IPS DF 19.7 (cell line): ENCODE measurements around the gene ARID1A.
"Not testable (repeated sequence)": the region's sequence is repeated elsewhere in the genome, so short reads cannot be mapped to it uniquely, and the experiment has no call there.

Experiments used
- DNase-seq: peaks from one replicate; pipeline ENCODE4 v3.0.0-alpha.2; 2013; ENCODE audit warnings: low read depth, low spot score

The ARID1A gene

DNA sequence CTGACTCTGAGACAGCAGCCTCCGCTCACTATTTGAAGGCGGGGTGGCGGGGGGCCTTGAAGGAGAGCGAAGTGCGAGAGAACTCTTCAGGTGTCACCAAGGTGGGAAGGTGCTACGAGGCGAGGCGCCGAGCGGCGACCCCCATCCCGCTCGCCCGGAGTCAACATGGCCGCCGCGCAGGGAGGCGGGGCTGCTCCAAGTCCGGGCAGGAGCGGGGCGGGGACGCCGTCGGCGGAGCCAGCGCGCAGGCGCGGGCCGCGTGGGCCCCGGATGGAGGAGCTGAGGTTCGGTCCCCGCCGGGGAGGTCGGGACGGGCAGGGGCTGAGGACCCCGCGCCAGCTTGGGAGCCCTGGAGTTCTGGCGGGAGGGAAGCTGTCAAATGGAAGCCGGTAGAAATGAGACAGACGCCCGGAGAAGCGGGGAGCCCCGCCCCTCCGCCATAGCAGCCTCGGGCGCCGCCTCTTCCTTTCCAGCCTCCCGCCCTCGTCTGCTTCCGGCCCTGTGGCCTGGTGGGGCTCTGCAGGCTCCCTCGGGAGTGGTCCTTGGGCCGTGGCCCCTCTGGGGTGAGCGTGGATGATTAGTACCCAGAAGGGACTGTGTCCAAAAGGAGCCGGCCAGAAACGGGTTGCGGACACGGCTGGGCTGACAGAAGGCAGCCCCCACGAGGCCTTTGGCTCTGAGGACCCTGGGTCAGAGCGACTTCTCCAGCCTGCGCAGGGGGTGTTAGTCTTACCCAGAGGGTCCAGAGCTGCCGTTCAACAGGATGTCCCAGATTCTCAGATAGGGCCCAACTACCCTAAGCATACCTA, 92.1 kb downstream of the ARID1A start, which contains the start of gene PIGV:
TSS of gene PIGV (plus strand) at position 245 of the 809 bp plus-strand sequence. CDS start 2,866 bp downstream, outside the sequence.
- no peak for DNase-seq

DNA sequence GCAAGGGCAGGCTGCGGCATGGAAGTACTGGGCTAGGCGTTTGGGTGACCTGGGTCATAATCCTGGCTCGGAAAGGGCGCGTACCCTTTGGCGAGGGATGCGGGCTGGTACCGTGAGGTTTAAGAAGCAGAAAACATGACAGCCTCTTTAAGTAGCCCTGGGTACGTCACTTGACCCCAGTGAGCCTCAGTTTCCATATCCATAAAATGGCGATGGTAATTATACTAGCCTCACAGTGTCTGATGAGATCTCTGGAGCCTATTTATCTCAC, 92.6 kb downstream of the ARID1A start:
- no peak for DNase-seq

DNA sequence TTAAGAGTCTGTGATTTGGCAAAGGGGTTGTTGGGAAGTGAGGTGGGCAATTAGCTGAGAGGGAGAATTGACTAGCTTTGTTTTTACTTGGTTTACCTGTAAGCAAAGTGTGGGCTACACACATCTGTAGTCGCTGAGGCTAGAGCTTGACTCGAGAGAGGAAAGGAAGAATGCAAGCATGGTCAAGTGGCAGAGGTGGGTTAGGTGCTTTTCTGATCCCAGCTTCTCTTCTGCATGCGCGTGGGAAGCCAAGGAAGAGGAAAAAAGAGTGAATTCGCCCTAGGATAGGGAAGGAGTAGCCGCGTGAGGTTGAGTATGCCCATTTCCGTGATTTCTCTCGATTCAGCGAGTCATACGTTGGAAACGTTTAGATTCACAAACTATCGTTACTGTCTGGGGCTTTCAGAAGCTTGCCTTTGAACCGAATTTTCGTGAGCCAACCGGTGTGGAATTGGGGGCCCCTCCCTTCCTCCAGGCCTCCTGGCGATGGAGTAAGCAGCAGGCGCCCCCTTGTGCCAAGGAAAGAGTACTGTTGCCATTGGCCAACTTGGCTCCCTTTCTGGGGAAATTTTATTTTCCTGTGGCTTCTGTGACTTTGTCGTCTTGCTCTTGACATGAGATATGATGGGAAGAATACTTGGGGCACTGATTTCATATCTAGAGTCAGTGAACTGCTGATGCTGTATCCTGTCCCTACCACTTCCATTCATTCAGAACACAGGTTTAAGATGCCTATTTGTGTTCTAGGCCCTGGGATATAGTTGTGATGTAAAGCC, 93.2 kb downstream of the ARID1A start:
- no peak for DNase-seq

- no peak for DNase-seq
Observed at GRCh38 chr1:26789612-26789865, 93.7 kb downstream of the ARID1A start.

- DNase-seq, result no peak
Observed at GRCh38 chr1:26789931-26790330, 94.1 kb downstream of the ARID1A start.

DNA sequence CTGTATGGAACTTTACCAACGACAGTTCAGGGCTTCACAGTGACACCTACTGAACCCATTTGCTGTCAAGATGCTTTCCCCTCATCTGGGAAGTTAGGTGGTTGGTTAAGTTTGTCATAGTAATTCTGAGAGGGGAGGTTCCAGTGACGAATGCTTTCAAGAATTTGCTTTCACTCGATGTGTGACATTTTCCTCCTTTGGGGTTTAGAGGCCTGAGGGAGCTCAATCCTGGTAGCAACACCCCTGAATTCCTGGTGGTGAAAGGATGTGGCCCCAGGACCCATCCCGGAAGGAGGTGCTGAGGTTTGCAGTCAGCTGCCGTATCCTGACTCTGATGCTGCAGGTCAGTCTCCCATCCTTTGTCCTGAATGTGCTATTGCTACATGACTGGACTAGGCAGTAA, 94.7 kb downstream of the ARID1A start:
- DNase-seq, result no peak

- no peak for DNase-seq
Observed at GRCh38 chr1:26791148-26791547, 95.3 kb downstream of the ARID1A start.

DNA sequence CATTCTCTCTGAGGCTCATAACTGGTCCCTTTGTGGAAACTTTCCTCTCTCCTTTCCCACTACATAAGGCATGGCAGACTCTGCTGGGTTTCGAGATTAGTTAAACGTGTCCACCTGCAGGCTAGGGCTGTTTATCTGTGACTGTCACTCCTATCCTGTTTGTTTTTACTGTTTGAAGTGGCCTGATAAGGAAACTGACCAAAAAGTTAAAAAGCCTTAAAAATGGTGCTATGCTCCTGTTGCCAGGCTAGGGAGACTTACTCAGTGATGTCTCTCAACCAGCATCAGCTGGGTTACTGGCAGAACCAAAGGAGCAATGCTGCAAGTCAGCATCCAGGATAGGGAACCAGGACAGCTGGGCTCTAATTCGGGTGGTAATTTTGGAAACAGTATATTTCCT, 95.8 kb downstream of the ARID1A start:
- no peak for DNase-seq

GRCh38 chr1:26792924-26793323, 97.1 kb downstream of the ARID1A start:
- no peak for DNase-seq

DNA sequence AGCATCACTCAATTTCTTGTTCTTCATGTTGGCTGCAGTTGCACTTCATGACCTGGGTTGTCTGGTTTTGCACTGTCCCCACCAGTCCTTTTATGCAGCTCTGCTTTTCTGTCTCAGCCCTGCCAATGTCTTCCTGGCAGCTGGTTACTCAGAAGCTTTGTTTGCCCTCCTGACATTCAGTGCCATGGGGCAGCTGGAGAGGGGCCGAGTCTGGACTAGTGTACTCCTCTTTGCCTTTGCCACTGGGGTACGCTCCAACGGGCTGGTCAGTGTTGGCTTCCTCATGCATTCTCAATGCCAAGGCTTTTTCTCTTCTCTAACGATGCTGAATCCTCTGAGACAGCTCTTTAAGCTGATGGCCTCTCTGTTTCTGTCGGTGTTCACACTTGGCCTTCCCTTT, 98.6 kb downstream of the ARID1A start:
- no peak for DNase-seq

- DNase-seq, result no peak
Observed at GRCh38 chr1:26797627-26798026, 101.8 kb downstream of the ARID1A start.

DNA sequence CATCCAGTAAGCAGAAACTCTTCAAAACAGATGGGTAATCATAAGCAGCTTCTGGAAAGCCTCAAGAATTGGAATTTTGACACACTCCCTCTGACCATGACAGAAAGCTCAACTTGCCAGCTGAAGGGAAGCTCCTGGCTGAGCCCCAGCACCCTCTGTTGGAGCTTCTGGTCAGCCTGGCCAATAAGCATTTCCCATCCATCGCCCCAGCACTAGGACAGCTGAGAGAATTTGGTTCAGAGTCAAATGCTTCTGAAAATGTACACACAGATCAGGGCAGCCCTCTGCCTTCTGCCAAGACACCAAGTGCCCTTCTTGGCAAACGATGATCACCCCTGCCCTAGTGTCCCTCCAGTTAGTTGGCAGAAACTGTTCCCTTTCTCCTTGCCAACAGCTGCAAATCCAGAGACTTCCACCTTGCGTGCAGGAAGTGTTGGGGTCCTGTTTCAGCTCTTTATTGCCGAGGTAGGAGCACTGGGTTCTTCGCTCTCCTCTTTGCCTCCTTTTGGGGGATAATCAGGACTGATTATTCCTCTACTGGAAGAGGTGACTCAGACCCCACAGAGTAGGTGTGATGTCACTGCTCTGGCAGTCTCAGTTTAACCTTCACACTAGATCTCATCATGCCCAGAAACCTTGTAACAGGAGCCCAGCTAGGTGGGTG, 103.8 kb downstream of the ARID1A start:
- DNase-seq, result no peak

DNA sequence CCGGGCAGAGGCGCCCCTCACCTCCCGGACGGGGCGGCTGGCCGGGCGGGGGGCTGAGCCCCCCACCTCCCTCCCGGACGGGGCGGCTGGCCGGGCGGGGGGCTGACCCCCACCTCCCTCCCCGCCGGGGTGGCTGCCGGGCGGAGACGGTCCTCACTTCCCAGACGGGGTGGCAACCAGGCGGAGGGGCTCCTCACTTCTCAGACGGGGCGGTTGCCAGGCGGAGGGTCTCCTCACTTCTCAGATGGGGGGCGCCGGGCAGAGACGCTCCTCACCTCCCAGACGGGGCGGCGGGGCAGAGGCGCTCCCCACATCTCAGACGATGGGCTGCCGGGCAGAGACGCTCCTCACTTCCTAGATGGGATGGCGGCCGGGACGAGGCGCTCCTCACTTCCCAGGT, 108.1 kb downstream of the ARID1A start:
- not testable (repeated sequence) for DNase-seq

GRCh38 chr1:26810105-26810504, 114.3 kb downstream of the ARID1A start:
- DNase-seq, result not testable (repeated sequence)

DNA sequence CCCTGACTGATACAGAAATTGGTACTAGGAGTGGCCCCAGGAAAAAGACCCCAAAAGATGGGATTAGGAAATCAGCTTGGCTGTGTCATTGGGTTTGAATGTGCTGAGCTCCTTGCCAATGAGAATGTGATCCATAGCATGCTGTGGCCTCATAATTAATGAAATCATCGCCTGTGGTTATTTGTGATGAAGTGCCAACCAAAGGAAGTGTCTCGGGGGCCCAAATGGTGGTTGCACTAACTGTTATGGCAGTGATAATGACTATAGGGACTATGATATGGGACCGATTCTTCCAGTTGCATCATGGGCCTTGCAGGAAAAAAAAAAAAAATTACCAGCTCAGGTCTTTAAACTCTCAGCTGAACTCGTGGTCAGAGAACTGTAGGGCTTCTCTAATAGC, 115.2 kb downstream of the ARID1A start:
- DNase-seq, result no peak

- DNase-seq, result no peak
Observed at GRCh38 chr1:26811708-26812107, 115.9 kb downstream of the ARID1A start.

DNA sequence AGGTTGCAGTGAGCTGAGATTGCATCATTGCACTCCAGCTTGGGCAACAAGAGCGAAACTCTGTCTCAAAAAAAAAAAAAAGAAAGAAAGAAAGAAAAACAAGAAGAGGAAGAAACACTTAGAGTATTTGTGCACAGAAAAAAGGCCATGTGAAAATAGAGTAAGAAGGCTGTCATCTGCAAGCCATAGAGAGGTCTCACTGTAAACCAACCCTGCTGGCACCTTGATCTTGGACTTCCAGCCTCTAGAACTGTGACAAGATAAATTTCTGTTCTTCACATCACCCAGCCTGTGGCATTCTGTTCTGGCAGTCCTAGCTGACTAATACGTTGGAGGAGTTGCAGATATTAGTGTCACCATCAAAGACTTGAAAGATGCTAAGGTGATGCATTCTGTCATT, 118.6 kb downstream of the ARID1A start:
- DNase-seq, result no peak

DNA sequence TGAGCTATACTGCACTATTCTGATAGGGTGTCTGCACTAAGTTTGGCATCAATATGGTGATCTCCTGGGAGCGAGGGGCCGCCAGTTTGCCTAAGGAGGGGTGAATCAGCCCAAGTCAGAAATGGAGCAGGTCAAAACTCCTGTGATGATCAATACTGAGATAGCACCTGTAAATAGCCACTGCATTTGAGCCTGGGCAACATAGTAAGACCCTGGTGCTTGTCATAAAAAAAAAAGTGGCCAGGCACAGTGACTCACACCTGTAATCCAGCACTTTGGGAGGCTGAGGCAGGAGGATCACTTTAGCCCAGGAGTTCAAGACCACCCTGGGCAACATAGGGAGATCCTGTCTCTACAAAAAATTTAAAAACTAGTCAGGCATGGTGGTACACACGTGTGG, 119.1 kb downstream of the ARID1A start:
- DNase-seq, result no peak

DNA sequence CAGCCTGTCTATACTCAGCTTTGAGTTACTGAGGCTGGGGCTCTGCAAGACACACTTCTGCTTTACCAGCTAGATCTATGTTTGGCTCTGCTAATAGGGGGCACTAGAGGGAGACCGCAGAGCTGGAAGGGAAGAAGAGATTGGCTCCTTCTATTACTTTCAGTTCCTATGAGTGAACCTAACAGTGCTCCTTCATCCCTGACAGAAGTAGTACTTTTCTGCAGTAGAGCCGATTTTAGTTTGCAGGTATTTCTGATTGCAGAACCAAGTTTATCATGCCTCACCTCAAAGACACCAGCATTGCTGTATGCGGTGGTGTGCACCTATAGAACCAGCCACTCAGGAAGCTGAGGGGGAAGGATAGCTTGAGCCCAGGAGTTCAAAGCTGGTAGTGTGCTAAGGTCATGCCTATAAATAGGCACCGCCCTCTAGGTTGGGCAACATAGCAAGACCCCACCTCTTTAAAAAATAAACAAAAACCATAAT, 125.0 kb downstream of the ARID1A start:
- DNase-seq, result no peak

DNA sequence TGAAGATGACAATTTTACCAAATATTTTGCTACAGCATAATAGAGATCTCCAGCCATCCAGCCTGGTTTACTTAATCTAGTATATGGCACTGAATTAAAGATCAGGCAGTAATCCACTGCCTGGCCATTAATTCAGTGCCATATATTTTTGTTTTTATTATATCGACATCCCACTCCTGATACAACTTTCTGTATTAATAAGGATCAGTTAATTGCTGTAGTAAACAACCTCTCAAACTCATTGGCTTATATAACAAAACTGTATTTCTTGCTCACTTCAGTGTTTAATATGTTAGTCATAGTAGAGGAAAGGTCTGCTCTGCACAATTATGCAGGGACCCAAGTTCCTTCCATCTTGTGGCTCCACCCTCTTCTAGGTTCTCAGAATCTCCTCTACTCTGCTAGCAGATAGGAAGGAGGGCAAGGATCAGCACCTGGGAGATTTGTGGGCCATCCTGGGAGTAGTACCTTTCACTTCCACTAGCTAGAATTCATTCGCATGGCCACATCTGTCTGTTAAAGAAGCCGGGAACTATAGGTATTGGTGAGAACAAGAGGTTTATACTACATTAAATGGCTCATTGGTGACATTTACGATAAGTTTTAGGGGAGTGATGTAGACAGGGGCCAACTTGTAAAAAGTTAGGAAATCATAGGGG, 127.1 kb downstream of the ARID1A start:
- no peak for DNase-seq

DNA sequence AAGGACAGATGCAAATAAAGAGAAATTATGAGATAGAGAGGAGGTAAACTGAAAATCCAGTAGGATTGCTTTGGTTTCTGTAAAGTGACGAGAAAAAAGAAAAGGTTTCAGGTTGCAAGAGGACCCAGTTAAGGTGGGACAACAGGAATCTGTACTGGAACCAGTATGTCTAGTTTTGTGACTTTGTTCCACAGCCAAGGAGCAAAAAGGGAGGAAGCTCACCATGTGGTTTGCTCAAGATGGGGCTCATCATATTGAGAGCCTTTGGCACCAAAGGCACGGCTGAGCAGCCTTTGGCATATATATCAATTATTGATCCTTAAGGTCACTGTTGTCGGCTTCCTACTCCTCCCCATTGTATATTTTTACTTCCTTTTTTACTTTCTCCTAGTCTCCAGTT, 128.9 kb downstream of the ARID1A start:
- DNase-seq, result no peak
